GM23248 (cell line): ENCODE data around the gene SGO1. TPM values are rescaled to one million over a fixed set of nuclear protein-coding genes. Genes with fewer than 3 reads are reported as not detected.

Experiments
- DNase-seq: peaks from one replicate; pipeline ENCODE4 v3.0.0-alpha.2; 2015
- H2AFZ ChIP-seq: fragments of 200-600 bp; sonication (generic); 2 replicates; pipeline ENCODE4 v1.6.1; 2016; ENCODE audit warnings: antibody characterized with exemption
- H3F3A ChIP-seq: fragments of 200-600 bp; sonication (generic); 2 replicates; pipeline ENCODE4 v1.6.1; 2016; ENCODE audit warnings: mild to moderate bottlenecking, antibody characterized with exemption, mixed run types; ENCODE audit not compliant: insufficient read depth
- H3K27ac ChIP-seq: fragments of 200-600 bp; sonication (generic); 2 replicates; pipeline ENCODE4 v1.5.1; 2016; ENCODE audit warnings: mild to moderate bottlenecking
- H3K27me3 ChIP-seq: fragments of 200-600 bp; sonication (generic); replicated peaks from 2 replicates; pipeline ENCODE4 v1.6.1; 2016; ENCODE audit warnings: mild to moderate bottlenecking; ENCODE audit not compliant: insufficient read depth
- H3K36me3 ChIP-seq: fragments of 200-600 bp; sonication (generic); 2 replicates; pipeline ENCODE4 v1.6.1; 2016; ENCODE audit warnings: low read depth, mild to moderate bottlenecking
- H3K4me1 ChIP-seq: fragments of 200-600 bp; sonication (generic); 2 replicates; pipeline ENCODE4 v1.6.1; 2016; ENCODE audit warnings: mild to moderate bottlenecking; ENCODE audit not compliant: insufficient read depth
- H3K4me2 ChIP-seq: fragments of 200-600 bp; sonication (generic); one replicate; pipeline ENCODE4 v1.6.1; 2016; ENCODE audit warnings: mild to moderate bottlenecking; ENCODE audit not compliant: unreplicated experiment
- H3K4me3 ChIP-seq: fragments of 200-600 bp; sonication (generic); 2 replicates; pipeline ENCODE4 v1.5.1; 2016; ENCODE audit warnings: mild to moderate bottlenecking
- H3K79me2 ChIP-seq: fragments of 200-600 bp; sonication (generic); 2 replicates; pipeline ENCODE4 v1.6.1; 2016; ENCODE audit warnings: mild to moderate bottlenecking; ENCODE audit not compliant: insufficient read depth
- H3K9ac ChIP-seq: fragments of 200-600 bp; sonication (generic); 2 replicates; pipeline ENCODE4 v1.6.1; 2016; ENCODE audit warnings: mild to moderate bottlenecking
- H3K9me2 ChIP-seq: fragments of 200-600 bp; sonication (generic); 2 replicates; pipeline ENCODE4 v1.6.1; 2016; ENCODE audit warnings: mixed run types, mild to moderate bottlenecking, moderate library complexity; ENCODE audit not compliant: insufficient read depth
- H3K9me3 ChIP-seq: fragments of 200-600 bp; sonication (generic); one replicate; pipeline ENCODE4 v1.6.1; 2017; ENCODE audit warnings: low read depth
- H4K20me1 ChIP-seq: fragments of 200-600 bp; sonication (generic); 2 replicates; pipeline ENCODE4 v1.6.0; 2016; ENCODE audit not compliant: insufficient read depth
- EZH2 ChIP-seq: fragments of 200-600 bp; sonication (generic); IDR thresholded peaks from 2 replicates; pipeline ENCODE4 v1.6.1; 2018; ENCODE audit warnings: antibody characterized with exemption, mild to moderate bottlenecking; ENCODE audit not compliant: insufficient read depth, poor library complexity, severe bottlenecking
- EZH2phosphoT487 ChIP-seq: fragments of 200-600 bp; sonication (generic); IDR thresholded peaks from 2 replicates; pipeline ENCODE4 v1.6.1; 2018; ENCODE audit warnings: antibody characterized with exemption, moderate library complexity, mild to moderate bottlenecking, low read depth; ENCODE audit not compliant: insufficient read depth
- WGBS, 2 experiments: methylation state at CpG; one replicate each; pipeline ENCODE4 v1.1.6; 2015 to 2017; ENCODE audit warnings: low lambda C conversion rate in 2 of 2, low coverage in 1 of 2; ENCODE audit errors: missing lambda C conversion rate in 2 of 2; 5-methylcytosine and 5-hydroxymethylcytosine counted together
- in situ Hi-C: fragments of 300-500 bp; cut with MboI; formaldehyde crosslinking; loops from 2 replicates; pipeline ENCODE4 v1.15.0; 2020
- polyA plus RNA-seq: library from polyadenylated mRNA; unstranded; fragments of >200 nt; fragmentation: Nextera tagmentation; extraction: Ambion mirVana; gene quantifications from 2 replicates; pipeline ENCODE4 v1.2.1, GENCODE V29; 2016
- total RNA-seq: library from RNA; depleted of rRNA; stranded (reverse); fragments of >200 nt; shearing (Covaris generic); gene quantifications from 2 replicates; pipeline ENCODE4 v1.2.3, GENCODE V29; 2014

Gene SGO1
- total and polyA plus RNA-seq, 2 experiments from 2014 or later, result 5.7 to 6.6 TPM

- in situ Hi-C loops, result no loop called here
- Histone ChIP-seq H4K20me1 (no peaks in the 10 kb centered on the region), H3K27me3 (no peaks in the 10 kb centered on the region), H3K79me2 (no peaks in the 10 kb centered on the region), H3K9me2 (no peaks in the 10 kb centered on the region), H3K4me3 (no peak overlapping the region), H3K9me3 (no peaks in the 10 kb centered on the region), H3F3A (no peaks in the 10 kb centered on the region), H2AFZ (no peak overlapping the region), H3K27ac (no peak overlapping the region), H3K4me1 (no peaks in the 10 kb centered on the region), H3K9ac (no peak overlapping the region), H3K4me2 (no peak overlapping the region), H3K36me3 (no peaks in the 10 kb centered on the region)
- no peak for DNase-seq
- 50 to 62% methylated on average over 2 of the region's 2 CpGs for WGBS, 2 experiments
- no peak for TF ChIP-seq EZH2phosphoT487
- TF ChIP-seq EZH2, result no peak
These were observed 44.7 kb downstream of the SGO1 start for GRCh38 chr3:20141316-20141715.

GRCh38 chr3:20140881-20141280 lies 45.1 kb downstream of the SGO1 start:
- H3K4me1 ChIP-seq, result no peaks in the 10 kb centered on the region
- H2AFZ ChIP-seq, result no peak overlapping the region
- no peaks in the 10 kb centered on the region for H3F3A ChIP-seq
- DNase-seq, result no peak
- H3K4me3 ChIP-seq, result no peak overlapping the region
- H3K36me3 ChIP-seq, result no peaks in the 10 kb centered on the region
- H3K79me2 ChIP-seq, result no peaks in the 10 kb centered on the region
- WGBS, 2 experiments, result 88 to 91% methylated on average over 2 of the region's 2 CpGs
- no peaks in the 10 kb centered on the region for H3K27me3 ChIP-seq
- H3K27ac ChIP-seq, result no peak overlapping the region
- H3K9me3 ChIP-seq, result no peaks in the 10 kb centered on the region
- TF ChIP-seq EZH2, result no peak
- TF ChIP-seq EZH2phosphoT487, result no peak
- in situ Hi-C loops, result no loop called here
- H3K9me2 ChIP-seq, result no peaks in the 10 kb centered on the region
- no peak overlapping the region for H3K9ac ChIP-seq
- H4K20me1 ChIP-seq, result no peaks in the 10 kb centered on the region
- H3K4me2 ChIP-seq, result no peak overlapping the region

- no peaks in the 10 kb centered on the region for H3K36me3 ChIP-seq
- H3K27ac ChIP-seq, result no peak overlapping the region
- no peaks in the 10 kb centered on the region for H3K9me2 ChIP-seq
- no peaks in the 10 kb centered on the region for H3K27me3 ChIP-seq
- DNase-seq, result no peak
- no peak for TF ChIP-seq EZH2phosphoT487
- TF ChIP-seq EZH2, result no peak
- no peaks in the 10 kb centered on the region for H4K20me1 ChIP-seq
- no peak overlapping the region for H2AFZ ChIP-seq
- H3K4me3 ChIP-seq, result no peak overlapping the region
- in situ Hi-C loops, result no loop called here
- no peak overlapping the region for H3K9ac ChIP-seq
- H3K4me2 ChIP-seq, result no peak overlapping the region
- no peaks in the 10 kb centered on the region for H3K9me3 ChIP-seq
- no peaks in the 10 kb centered on the region for H3K4me1 ChIP-seq
- H3K79me2 ChIP-seq, result no peaks in the 10 kb centered on the region
- WGBS, 2 experiments, result 86 to 88% methylated on average over 4 of the region's 4 CpGs
- no peaks in the 10 kb centered on the region for H3F3A ChIP-seq
These were observed 48.4 kb downstream of the SGO1 start for GRCh38 chr3:20137647-20138046.

GRCh38 chr3:20136231-20136630 lies 49.8 kb downstream of the SGO1 start:
- no peak overlapping the region for H2AFZ ChIP-seq
- H3K4me3 ChIP-seq, result no peak overlapping the region
- peak; percentile 19 for DNase-seq
- TF ChIP-seq EZH2phosphoT487 (no peak), EZH2 (no peak)
- H3K9me3 ChIP-seq, result no peaks in the 10 kb centered on the region
- H3K27me3 ChIP-seq, result no peaks in the 10 kb centered on the region
- no peak overlapping the region for H3K4me2 ChIP-seq
- in situ Hi-C loops, result no loop called here
- 49 to 67% methylated on average over 1 of the region's 1 CpG for WGBS, 2 experiments
- no peaks in the 10 kb centered on the region for H4K20me1 ChIP-seq
- no peak overlapping the region for H3K9ac ChIP-seq
- H3K79me2 ChIP-seq, result no peaks in the 10 kb centered on the region
- H3F3A ChIP-seq, result no peaks in the 10 kb centered on the region
- no peaks in the 10 kb centered on the region for H3K9me2 ChIP-seq
- H3K36me3 ChIP-seq, result no peaks in the 10 kb centered on the region
- no peak overlapping the region for H3K27ac ChIP-seq
- no peaks in the 10 kb centered on the region for H3K4me1 ChIP-seq

- Histone ChIP-seq H3K4me1 (0 out of 2 replicates have a peak, but pooled peaks cover 5% of the 10 kb centered on the region), H3K4me2 (no peak overlapping the region), H3K27ac (no peak overlapping the region), H2AFZ (no peak overlapping the region), H4K20me1 (no peaks in the 10 kb centered on the region), H3K79me2 (no peaks in the 10 kb centered on the region), H3K9me2 (no peaks in the 10 kb centered on the region), H3K36me3 (no peaks in the 10 kb centered on the region), H3K4me3 (no peak overlapping the region), H3K9me3 (no peaks in the 10 kb centered on the region), H3F3A (no peaks in the 10 kb centered on the region), H3K9ac (no peak overlapping the region), H3K27me3 (no peaks in the 10 kb centered on the region)
- DNase-seq, result no peak
- TF ChIP-seq EZH2 (no peak), EZH2phosphoT487 (no peak)
- 78 to 92% methylated on average over 7 of the region's 7 CpGs for WGBS, 2 experiments
- in situ Hi-C loops, result no loop called here
These were observed 55.9 kb downstream of the SGO1 start for GRCh38 chr3:20130106-20130505.
